MM.1S (cell line): ENCODE results near the gene SDE2.

Experiments used
- DNase-seq: peaks from one replicate; pipeline ENCODE4 v3.0.0-alpha.2; 2015
- H2AFZ ChIP-seq: fragments of 300-600 bp; sonication (generic); 2 replicates; pipeline ENCODE4 v1.6.0; 2016; ENCODE audit warnings: antibody characterized with exemption, low read length
- H3F3A ChIP-seq: fragments of 300-600 bp; sonication (generic); 2 replicates; pipeline ENCODE4 v1.6.1; 2016; ENCODE audit warnings: mild to moderate bottlenecking, antibody characterized with exemption, low read length, moderate library complexity, mixed read lengths; ENCODE audit not compliant: insufficient read depth
- H3K27ac ChIP-seq: fragments of 300-600 bp; sonication (generic); 2 replicates; pipeline ENCODE4 v1.5.1; 2016; ENCODE audit warnings: mild to moderate bottlenecking, low read length
- H3K27me3 ChIP-seq: fragments of 300-600 bp; sonication (generic); replicated peaks from 2 replicates; pipeline ENCODE4 v1.6.0; 2016; ENCODE audit warnings: low read length; ENCODE audit not compliant: insufficient read depth
- H3K36me3 ChIP-seq: fragments of 300-600 bp; sonication (generic); replicated peaks from 2 replicates; pipeline ENCODE4 v1.6.1; 2016; ENCODE audit warnings: mild to moderate bottlenecking, low read length, mixed read lengths; ENCODE audit not compliant: insufficient read depth
- H3K4me1 ChIP-seq: fragments of 300-600 bp; sonication (generic); 2 replicates; pipeline ENCODE4 v1.6.1; 2016; ENCODE audit warnings: low read length, mixed read lengths
- H3K4me2 ChIP-seq: fragments of 300-600 bp; sonication (generic); 2 replicates; pipeline ENCODE4 v1.6.0; 2016; ENCODE audit warnings: low read depth, low read length
- H3K4me3 ChIP-seq: fragments of 300-600 bp; sonication (generic); 2 replicates; pipeline ENCODE4 v1.5.1; 2016; ENCODE audit warnings: low read length, mixed read lengths
- H3K79me2 ChIP-seq: fragments of 300-600 bp; sonication (generic); 2 replicates; pipeline ENCODE4 v1.6.1; 2016; ENCODE audit warnings: mixed run types, low read length, mixed read lengths
- H3K9ac ChIP-seq: fragments of 300-600 bp; sonication (generic); 2 replicates; pipeline ENCODE4 v1.6.1; 2016; ENCODE audit warnings: low read length, mixed read lengths
- H3K9me2 ChIP-seq: fragments of 300-600 bp; sonication (generic); replicated peaks from 2 replicates; pipeline ENCODE4 v1.6.1; 2016; ENCODE audit warnings: mild to moderate bottlenecking, low read length, mixed read lengths; ENCODE audit not compliant: insufficient read depth
- H3K9me3 ChIP-seq: fragments of 300-600 bp; sonication (generic); replicated peaks from 2 replicates; pipeline ENCODE4 v1.6.1; 2016; ENCODE audit warnings: mild to moderate bottlenecking, low read length, mixed read lengths; ENCODE audit not compliant: insufficient read depth
- H4K20me1 ChIP-seq: fragments of 300-600 bp; sonication (generic); 2 replicates; pipeline ENCODE4 v1.6.1; 2016; ENCODE audit warnings: mild to moderate bottlenecking, low read length, moderate library complexity, mixed read lengths; ENCODE audit not compliant: insufficient read depth
- CTCF ChIP-seq: fragments of 300-600 bp; sonication (generic); IDR thresholded peaks from 2 replicates; pipeline ENCODE4 v1.5.1; 2016; ENCODE audit warnings: antibody characterized with exemption, low read length, mixed read lengths
- EZH2 ChIP-seq: fragments of 300-600 bp; sonication (generic); optimal IDR thresholded peaks from 2 replicates; pipeline ENCODE3; 2017; ENCODE audit warnings: low read depth, mild to moderate bottlenecking, antibody characterized with exemption, low read length, mixed read lengths
- EZH2phosphoT487 ChIP-seq: fragments of 300-600 bp; sonication (generic); IDR thresholded peaks from 2 replicates; pipeline ENCODE4 v1.6.1; 2018; ENCODE audit warnings: antibody characterized with exemption, low read length

SDE2 gene

GRCh38 chr1:225995919-225996864 is 3.0 kb downstream of the SDE2 start:
- H3K27me3 ChIP-seq = no peaks in the 10 kb centered on the region
- H3K9me2 ChIP-seq = no peaks in the 10 kb centered on the region
- H4K20me1 ChIP-seq = no peaks in the 10 kb centered on the region
- peaks cover 57% of the 10 kb centered on the region for H3K4me1 ChIP-seq
- peaks cover 73% of the 10 kb centered on the region for H3K79me2 ChIP-seq
- H3K36me3 ChIP-seq = peaks cover 17% of the 10 kb centered on the region
- H2AFZ ChIP-seq = no peak overlapping the region
- DNase-seq = no peak
- H3K4me3 ChIP-seq = no peak overlapping the region
- peaks cover 40% of the 10 kb centered on the region for H3F3A ChIP-seq
- TF ChIP-seq CTCF (no peak), EZH2phosphoT487 (no peak), EZH2 (no peak)
- H3K27ac ChIP-seq = no peak overlapping the region; the same call in 1 of the 2 replicates
- H3K9me3 ChIP-seq = no peaks in the 10 kb centered on the region
- peak overlapping the region; percentile 91 for H3K4me2 ChIP-seq
- no peak overlapping the region; the same call in 1 of the 2 replicates for H3K9ac ChIP-seq

GRCh38 chr1:225990705-225991464 is 8.3 kb downstream of the SDE2 start:
- TF ChIP-seq EZH2 (no peak), EZH2phosphoT487 (no peak), CTCF (no peak)
- H3F3A ChIP-seq = peaks cover 42% of the 10 kb centered on the region
- H3K79me2 ChIP-seq = peaks cover 85% of the 10 kb centered on the region

GRCh38 chr1:225987491-225988316 is 11.4 kb downstream of the SDE2 start:
- no peaks in the 10 kb centered on the region for H4K20me1 ChIP-seq
- peaks cover 76% of the 10 kb centered on the region for H3K79me2 ChIP-seq
- no peak overlapping the region for H3K9ac ChIP-seq
- H3K36me3 ChIP-seq = peaks cover 12% of the 10 kb centered on the region
- no peaks in the 10 kb centered on the region for H3K27me3 ChIP-seq
- H2AFZ ChIP-seq = no peak overlapping the region
- no peaks in the 10 kb centered on the region for H3K9me2 ChIP-seq
- H3K4me2 ChIP-seq = peak overlapping the region; percentile 17; the same call in 1 of the 2 replicates
- DNase-seq = peak; percentile 73
- no peak overlapping the region for H3K4me3 ChIP-seq
- peaks cover 65% of the 10 kb centered on the region for H3K4me1 ChIP-seq
- TF ChIP-seq CTCF (peak; percentile 91), EZH2phosphoT487 (no peak)
- H3F3A ChIP-seq = peaks cover 38% of the 10 kb centered on the region
- H3K27ac ChIP-seq = no peak overlapping the region
- H3K9me3 ChIP-seq = no peaks in the 10 kb centered on the region

More at GRCh38 chr1:225990705-225991464, 8.3 kb downstream of the SDE2 start:
- H3K4me1 ChIP-seq = peaks cover 69% of the 10 kb centered on the region
- H3K36me3 ChIP-seq = peaks cover 17% of the 10 kb centered on the region
- no peaks in the 10 kb centered on the region for H4K20me1 ChIP-seq
- 0 out of 2 replicates have a peak overlapping the region, but pooled peaks have one; percentile 3 for H3K4me3 ChIP-seq
- H3K9ac ChIP-seq = peak overlapping the region; percentile 15; the same call in 1 of the 2 replicates
- H3K4me2 ChIP-seq = peak overlapping the region; percentile 56
- H3K9me3 ChIP-seq = no peaks in the 10 kb centered on the region
- H2AFZ ChIP-seq = no peak overlapping the region
- DNase-seq = peak; percentile 93
- no peaks in the 10 kb centered on the region for H3K9me2 ChIP-seq
- H3K27ac ChIP-seq = peak overlapping the region; percentile 74
- H3K27me3 ChIP-seq = no peaks in the 10 kb centered on the region
